Esophagus muscularis mucosa (tissue), 4 donors: Measurements from ENCODE around the gene SNX2. TPM values are rescaled to one million over a fixed set of nuclear protein-coding genes. Genes with fewer than 3 reads are reported as not detected.

Experiments
- DNase-seq: peaks from one replicate; pipeline ENCODE4 v3.0.0-alpha.2; 2017; ENCODE audit errors: extremely low spot score
- H3K27ac ChIP-seq, 4 donors: fragments of 200-600 bp; sonication (generic); replicated peaks in 1 of 4; 1 replicate in 3 of 4; 2 replicates in 1 of 4; pipeline ENCODE4 v1.5.1; 2016 to 2019; ENCODE audit warnings: mild to moderate bottlenecking in 1 of 4
- H3K27me3 ChIP-seq, 4 donors: fragments of 200-600 bp; sonication (generic); one replicate each; pipeline versions ENCODE4 v1.5.1 to v1.6.0; 2016 to 2019
- H3K36me3 ChIP-seq, 4 donors: fragments of 200-600 bp; sonication (generic); one replicate each; pipeline ENCODE4 v1.5.1; 2016 to 2019
- H3K4me1 ChIP-seq, 4 donors: fragments of 200-600 bp; sonication (generic); one replicate each; pipeline ENCODE4 v1.5.1; 2016 to 2019
- H3K4me3 ChIP-seq, 4 donors: fragments of 200-600 bp; sonication (generic); 1 replicate in 2 of 4; 2 replicates in 2 of 4; pipeline ENCODE4 v1.5.1; 2016 to 2019; ENCODE audit warnings: mild to moderate bottlenecking in 4 of 4, moderate library complexity in 1 of 4
- H3K9me3 ChIP-seq, 4 donors: fragments of 200-600 bp; sonication (generic); 1 replicate in 3 of 4; 2 replicates in 1 of 4; pipeline ENCODE4 v1.5.1; 2016 to 2019
- CTCF ChIP-seq, 3 experiments: fragments of 200-600 bp in 2 of 3; fragments of 450-650 bp in 1 of 3; sonication (generic) in 2 of 3; IDR thresholded peaks; one replicate each; pipeline ENCODE4 v1.5.1; 2017 to 2019; ENCODE audit warnings: antibody characterized with exemption in 3 of 3, mild to moderate bottlenecking in 2 of 3, moderate library complexity in 1 of 3
- EP300 ChIP-seq: sonication (generic); formaldehyde crosslinking; IDR thresholded peaks from one replicate; pipeline ENCODE4 v1.6.1; 2017; ENCODE audit warnings: antibody characterized with exemption
- POLR2A ChIP-seq: fragments of 450-650 bp; IDR thresholded peaks from one replicate; pipeline ENCODE4 v1.6.1; 2017; ENCODE audit warnings: antibody characterized with exemption, moderate library complexity, mild to moderate bottlenecking, low read depth
- POLR2AphosphoS5 ChIP-seq, 2 donors: sonication (generic); formaldehyde crosslinking; IDR thresholded peaks; one replicate each; pipeline ENCODE4 v1.6.1; 2017; ENCODE audit warnings: antibody characterized with exemption in 2 of 2
- WGBS: methylation state at CpG from one replicate; pipeline ENCODE4 v1.1.5; 2018; 5-methylcytosine and 5-hydroxymethylcytosine counted together
- intact Hi-C: fragments of 100-400 bp; cut with DNase I; formaldehyde crosslinking; loops from one replicate; pipeline ENCODE4 v1.15.1; 2023
- total RNA-seq, 4 donors: library from RNA; depleted of rRNA; stranded (reverse); fragments of >200 nt; gene quantifications; one replicate each; pipeline versions ENCODE4 v1.1.0 to v1.2.1, GENCODE V29; 2016

SNX2 gene
- total RNA-seq, 4 donors from 2014 or later, result 62.1 to 86.0 (median 75.4) TPM

- Histone ChIP-seq H3K4me1 (peaks cover 0 to 11% (median 2%) of the 10 kb centered on the region in 4 donors), H3K27ac (no peak overlapping the region), H3K4me3 (no peak overlapping the region), H3K27me3 (no peaks in the 10 kb centered on the region), H3K36me3 (peaks cover 0 to 22% (median 9%) of the 10 kb centered on the region in 4 donors), H3K9me3 (no peaks in the 10 kb centered on the region)
- no peak for TF ChIP-seq CTCF (IDR thresholded peaks at IDR 0.05)
- no peak for TF ChIP-seq POLR2AphosphoS5 (IDR thresholded peaks at IDR 0.05)
- no peak for TF ChIP-seq EP300
- TF ChIP-seq POLR2A, result no peak
- DNase-seq, result no peak
- intact Hi-C loops, result no loop called here
- WGBS, result 84% methylated on average over 7 of the region's 7 CpGs
Measured at GRCh38 chr5:122870219-122870856, 95.5 kb downstream of the SNX2 start.

- 75% methylated on average over 8 of the region's 8 CpGs for WGBS
- no peak for TF ChIP-seq EP300
- Histone ChIP-seq H3K36me3 (peaks cover 0 to 15% (median 4%) of the 10 kb centered on the region in 4 donors), H3K9me3 (no peaks in the 10 kb centered on the region), H3K4me1 (peaks cover 0 to 11% (median 2%) of the 10 kb centered on the region in 4 donors), H3K27me3 (no peaks in the 10 kb centered on the region), H3K27ac (no peak overlapping the region), H3K4me3 (no peak overlapping the region)
- no peak for DNase-seq
- intact Hi-C loops, result no loop called here
Measured at GRCh38 chr5:122871661-122872060, 96.8 kb downstream of the SNX2 start.

DNA sequence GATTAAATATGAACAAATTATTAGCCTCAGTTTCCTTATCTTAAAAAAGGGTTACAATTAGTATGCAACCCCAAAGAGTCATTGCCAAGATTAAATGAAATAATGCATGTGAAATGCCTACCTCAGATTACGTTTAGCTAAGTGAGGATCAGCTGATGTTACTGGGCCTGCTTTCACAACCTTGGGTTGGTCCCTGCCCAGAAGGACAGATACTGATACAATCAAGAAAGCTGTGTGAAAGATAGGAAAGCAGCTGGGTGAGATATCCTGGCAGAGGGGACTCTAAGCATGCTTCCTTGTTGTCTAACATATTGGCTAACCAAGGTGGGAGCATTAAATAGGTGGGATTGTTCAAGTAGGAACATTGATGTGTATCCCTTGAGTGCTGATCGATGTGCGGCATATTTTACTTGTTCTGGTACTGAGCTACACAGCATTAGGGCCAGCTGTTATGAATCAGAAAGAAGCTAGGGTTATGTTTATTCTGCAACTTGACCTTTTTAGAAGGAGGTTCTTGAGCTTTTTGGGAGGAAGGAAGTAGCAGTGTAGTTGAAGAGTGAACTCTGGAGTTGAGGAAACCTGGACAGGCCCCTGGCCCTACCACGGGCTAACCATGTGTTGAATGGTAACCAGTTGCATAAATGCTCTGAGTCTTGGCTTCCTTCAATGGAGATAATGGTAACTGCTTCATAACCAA lies 99.4 kb downstream of the SNX2 start:
- no peak for DNase-seq
- H3K27ac ChIP-seq, result peak overlapping the region in 1 of 4 donors; percentile 5
- no peaks in the 10 kb centered on the region for H3K36me3 ChIP-seq
- intact Hi-C loops, result no loop called here
- no peaks in the 10 kb centered on the region for H3K9me3 ChIP-seq
- WGBS, result 70% methylated on average over 4 of the region's 4 CpGs
- peaks cover 0 to 11% (median 2%) of the 10 kb centered on the region in 4 donors for H3K4me1 ChIP-seq
- no peaks in the 10 kb centered on the region for H3K27me3 ChIP-seq
- no peak for TF ChIP-seq CTCF (IDR thresholded peaks at IDR 0.05)
- TF ChIP-seq POLR2A, result no peak
- no peak for TF ChIP-seq EP300
- H3K4me3 ChIP-seq, result no peak overlapping the region

DNA sequence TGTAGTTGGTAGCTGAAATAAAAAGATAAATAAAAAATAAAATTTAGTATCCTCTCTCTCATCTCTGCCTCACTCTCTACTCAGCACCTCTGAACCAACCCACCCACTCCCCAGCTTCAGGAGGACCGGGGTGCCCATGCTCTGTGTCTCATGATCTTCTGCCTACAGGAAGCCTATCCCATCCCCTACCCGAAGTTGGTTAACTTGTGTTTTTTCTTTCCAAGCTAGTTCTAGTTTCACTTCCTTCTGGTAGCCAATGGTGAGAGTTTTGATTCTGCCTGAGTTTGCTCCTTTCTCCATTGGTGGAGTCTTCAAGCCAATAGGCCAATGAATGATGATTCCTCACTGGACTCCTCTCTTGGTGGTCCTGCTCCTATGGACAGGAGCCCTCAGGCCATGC lies 102.6 kb downstream of the SNX2 start:
- no peaks in the 10 kb centered on the region for H3K36me3 ChIP-seq
- DNase-seq, result no peak
- no peak overlapping the region for H3K4me3 ChIP-seq
- peaks cover 0 to 11% (median 7%) of the 10 kb centered on the region in 4 donors for H3K4me1 ChIP-seq
- 85% methylated on average over 2 of the region's 2 CpGs for WGBS
- H3K9me3 ChIP-seq, result no peaks in the 10 kb centered on the region
- intact Hi-C loops, result no loop called here
- no peak for TF ChIP-seq EP300
- TF ChIP-seq CTCF (IDR thresholded peaks at IDR 0.05), result no peak
- H3K27me3 ChIP-seq, result no peaks in the 10 kb centered on the region
- H3K27ac ChIP-seq, result no peak overlapping the region

- WGBS, result 97% methylated on average over 3 of the region's 3 CpGs
- H3K27ac ChIP-seq, result no peak overlapping the region
- no peaks in the 10 kb centered on the region for H3K36me3 ChIP-seq
- no peaks in the 10 kb centered on the region for H3K27me3 ChIP-seq
- H3K9me3 ChIP-seq, result no peaks in the 10 kb centered on the region
- DNase-seq, result no peak
- intact Hi-C loops, result no loop called here
- H3K4me3 ChIP-seq, result no peak overlapping the region
- TF ChIP-seq POLR2AphosphoS5 (IDR thresholded peaks at IDR 0.05), result no peak
- no peak for TF ChIP-seq CTCF (IDR thresholded peaks at IDR 0.05)
- no peak for TF ChIP-seq POLR2A
- no peak for TF ChIP-seq EP300
- peaks cover 0 to 16% (median 7%) of the 10 kb centered on the region in 4 donors for H3K4me1 ChIP-seq
Measured at GRCh38 chr5:122879076-122879475, 104.2 kb downstream of the SNX2 start.

Other genes starting within 250 kb of the SNX2 start
- gene SNX24, start 70.5 kb downstream of the SNX2 start, total RNA-seq, result 10 to 100 TPM; 12.5 to 16.4 (median 13.9) TPM